Right atrium auricular region (tissue), 2 donors: ENCODE measurements around the gene SVIL. TPM values are rescaled to one million over a fixed set of nuclear protein-coding genes. Genes with fewer than 3 reads are reported as not detected.

Experiments
- DNase-seq: peaks from one replicate; pipeline ENCODE4 v3.0.0-alpha.2; 2019; ENCODE audit warnings: low spot score
- H3K27ac ChIP-seq, 2 donors: fragments of 200-600 bp; sonication (generic); 1 replicate in 1 of 2; 2 replicates in 1 of 2; pipeline ENCODE4 v1.5.1; 2016 to 2019
- H3K27me3 ChIP-seq, 2 donors: fragments of 200-600 bp; sonication (generic); one replicate each; pipeline versions ENCODE4 v1.5.1 to v1.6.0; 2017 to 2019
- H3K36me3 ChIP-seq: fragments of 200-600 bp; sonication (generic); one replicate; pipeline ENCODE4 v1.5.1; 2016
- H3K4me1 ChIP-seq, 2 donors: fragments of 200-600 bp; sonication (generic); one replicate each; pipeline versions ENCODE4 v1.5.1 to v1.6.0; 2017 to 2019
- H3K4me3 ChIP-seq, 2 donors: fragments of 200-600 bp; sonication (generic); 1 replicate in 1 of 2; 2 replicates in 1 of 2; pipeline ENCODE4 v1.5.1; 2017 to 2019; ENCODE audit warnings: mild to moderate bottlenecking in 1 of 2, moderate library complexity in 1 of 2
- H3K9me3 ChIP-seq, 2 donors: fragments of 200-600 bp; sonication (generic); one replicate each; pipeline ENCODE4 v1.5.1; 2019
- total RNA-seq, 2 donors: library from RNA; depleted of rRNA; stranded (reverse); fragments of >200 nt; gene quantifications; one replicate each; pipeline ENCODE4 v1.1.0, GENCODE V29; 2016
- TF ChIP-seq, protein P1 (sequence below), 2 donors: fragments of 200-600 bp; sonication (generic); IDR thresholded peaks; one replicate each; pipeline ENCODE4 v1.5.1; 2019; ENCODE audit warnings: antibody characterized with exemption in 2 of 2

The SVIL gene
- total RNA-seq, 2 donors from 2014 or later = 260 to 340 TPM

DNA sequence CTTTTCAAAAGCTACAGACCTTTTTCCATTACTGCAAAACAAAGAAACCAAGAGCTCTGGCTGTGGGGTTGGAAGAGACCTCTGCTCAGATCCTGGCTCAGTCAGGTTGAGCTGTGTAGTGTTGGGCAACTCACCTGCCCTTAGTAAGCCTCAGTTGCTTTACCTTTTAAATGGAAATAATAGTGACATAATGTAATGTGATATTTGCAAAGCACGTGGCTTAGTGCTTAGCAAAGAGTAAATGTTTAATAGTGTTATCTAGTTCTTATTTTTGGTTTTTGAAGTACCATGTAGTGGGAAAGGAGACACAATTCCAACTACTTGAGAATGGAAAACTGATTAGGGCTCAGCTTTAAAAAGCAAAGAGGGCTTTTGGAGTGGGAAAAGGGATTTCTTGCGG, 100.2 kb downstream of the SVIL start:
- DNase-seq = no peak
- TF ChIP-seq, protein P1, sequence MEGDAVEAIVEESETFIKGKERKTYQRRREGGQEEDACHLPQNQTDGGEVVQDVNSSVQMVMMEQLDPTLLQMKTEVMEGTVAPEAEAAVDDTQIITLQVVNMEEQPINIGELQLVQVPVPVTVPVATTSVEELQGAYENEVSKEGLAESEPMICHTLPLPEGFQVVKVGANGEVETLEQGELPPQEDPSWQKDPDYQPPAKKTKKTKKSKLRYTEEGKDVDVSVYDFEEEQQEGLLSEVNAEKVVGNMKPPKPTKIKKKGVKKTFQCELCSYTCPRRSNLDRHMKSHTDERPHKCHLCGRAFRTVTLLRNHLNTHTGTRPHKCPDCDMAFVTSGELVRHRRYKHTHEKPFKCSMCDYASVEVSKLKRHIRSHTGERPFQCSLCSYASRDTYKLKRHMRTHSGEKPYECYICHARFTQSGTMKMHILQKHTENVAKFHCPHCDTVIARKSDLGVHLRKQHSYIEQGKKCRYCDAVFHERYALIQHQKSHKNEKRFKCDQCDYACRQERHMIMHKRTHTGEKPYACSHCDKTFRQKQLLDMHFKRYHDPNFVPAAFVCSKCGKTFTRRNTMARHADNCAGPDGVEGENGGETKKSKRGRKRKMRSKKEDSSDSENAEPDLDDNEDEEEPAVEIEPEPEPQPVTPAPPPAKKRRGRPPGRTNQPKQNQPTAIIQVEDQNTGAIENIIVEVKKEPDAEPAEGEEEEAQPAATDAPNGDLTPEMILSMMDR (IDR thresholded peaks at IDR 0.05) = no peak
- Histone ChIP-seq H3K4me3 (no peak overlapping the region), H3K4me1 (peaks cover 0 to 53% of the 10 kb centered on the region in 2 donors), H3K27me3 (no peaks in the 10 kb centered on the region), H3K27ac (peak overlapping the region; percentile 84 to 89), H3K36me3 (peaks cover 42% of the 10 kb centered on the region), H3K9me3 (no peaks in the 10 kb centered on the region)

DNA sequence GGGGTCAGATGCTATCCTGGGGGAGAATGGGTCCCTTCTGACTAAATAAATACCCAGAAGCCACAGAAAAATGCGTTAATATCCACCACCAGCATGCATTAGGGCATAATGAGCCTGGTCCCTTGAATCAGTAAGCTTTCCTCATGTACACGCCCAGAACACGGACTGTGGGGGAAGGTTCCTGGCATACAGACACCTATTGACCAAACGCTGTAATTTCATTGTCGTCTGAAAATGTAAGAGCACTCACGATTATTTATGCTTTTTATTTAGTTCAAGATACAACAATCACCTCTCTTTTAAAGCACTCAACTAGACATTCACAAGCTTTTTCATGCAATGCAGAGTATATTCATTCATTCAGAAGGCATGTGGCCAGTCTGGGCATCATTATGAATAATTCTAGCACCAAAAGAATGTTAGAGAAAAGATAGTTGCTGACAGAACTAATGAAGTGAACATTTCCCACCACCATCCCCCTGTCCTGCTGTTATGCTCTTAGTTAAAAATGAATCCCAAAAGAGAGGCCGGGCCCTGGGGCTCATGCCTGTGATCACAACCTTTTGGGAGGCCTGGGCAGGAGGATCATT, 101.0 kb downstream of the SVIL start:
- TF ChIP-seq, protein P1 (IDR thresholded peaks at IDR 0.05) = no peak
- Histone ChIP-seq H3K9me3 (no peaks in the 10 kb centered on the region), H3K4me1 (peaks cover 0 to 47% of the 10 kb centered on the region in 2 donors), H3K4me3 (no peak overlapping the region), H3K36me3 (peaks cover 48% of the 10 kb centered on the region), H3K27ac (peak overlapping the region; percentile 84 to 89), H3K27me3 (no peaks in the 10 kb centered on the region)
- no peak for DNase-seq

DNA sequence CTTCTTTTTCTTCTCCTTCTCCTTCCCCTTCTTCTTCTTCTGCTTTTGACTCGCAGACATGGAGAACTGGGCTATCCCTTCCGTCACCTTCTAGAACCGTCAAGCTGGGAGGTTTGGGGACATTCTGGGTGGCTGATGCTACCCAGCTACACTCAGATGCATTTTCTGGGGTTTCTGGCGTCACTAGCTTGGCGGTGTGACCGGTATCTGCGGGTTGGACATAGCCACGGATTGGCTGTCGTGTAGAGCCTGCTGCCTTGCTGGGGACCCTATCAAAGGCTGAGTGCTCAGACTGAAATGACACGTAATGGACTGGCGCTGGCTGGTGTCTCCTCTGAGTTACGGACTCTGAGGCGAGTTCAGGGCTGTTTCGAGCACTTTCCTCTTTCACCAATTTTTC, 101.7 kb downstream of the SVIL start:
- Histone ChIP-seq H3K4me1 (peaks cover 0 to 42% of the 10 kb centered on the region in 2 donors), H3K27ac (peak overlapping the region; percentile 46 to 84)

DNA sequence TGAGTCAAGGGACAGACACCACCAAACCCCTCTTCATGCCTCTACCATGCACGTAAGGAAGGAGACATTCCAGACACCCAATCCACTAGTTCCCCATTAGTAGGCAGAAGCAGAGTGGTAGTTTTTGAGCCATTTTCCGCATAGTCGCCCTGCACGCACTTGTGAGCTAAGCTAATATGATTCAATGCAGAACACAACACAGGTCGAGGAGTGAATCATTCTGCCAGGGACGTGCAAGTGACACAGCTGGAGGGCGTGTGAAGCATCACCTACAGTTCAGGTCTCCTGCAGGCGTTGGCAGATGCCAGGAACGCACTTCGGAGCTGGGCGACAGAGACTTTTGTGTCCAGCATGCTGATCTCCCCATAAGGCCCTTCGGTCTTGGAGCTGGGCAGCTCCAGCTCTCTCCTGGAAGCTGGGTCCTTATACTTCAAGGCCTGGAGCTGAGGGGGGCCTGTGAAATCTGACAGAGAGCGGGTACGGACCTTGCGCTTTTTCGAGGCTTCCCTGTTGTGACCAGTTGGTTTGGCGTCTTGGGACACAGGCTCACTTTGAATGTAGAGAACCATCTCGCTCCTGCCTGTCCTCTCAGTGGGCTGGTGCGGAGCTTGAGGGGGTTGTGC, 102.4 kb downstream of the SVIL start:
- Histone ChIP-seq H3K4me1 (peaks cover 0 to 35% of the 10 kb centered on the region in 2 donors), H3K9me3 (no peaks in the 10 kb centered on the region), H3K36me3 (peaks cover 52% of the 10 kb centered on the region), H3K27me3 (no peaks in the 10 kb centered on the region), H3K27ac (peak overlapping the region; percentile 46 to 84), H3K4me3 (no peak overlapping the region)
- DNase-seq = no peak
- TF ChIP-seq, protein P1 (IDR thresholded peaks at IDR 0.05) = no peak

More for the DNA sequence above, 101.7 kb downstream of the SVIL start:
- Histone ChIP-seq H3K27me3 (no peaks in the 10 kb centered on the region), H3K9me3 (no peaks in the 10 kb centered on the region), H3K36me3 (peaks cover 48% of the 10 kb centered on the region), H3K4me3 (no peak overlapping the region)
- TF ChIP-seq, protein P1 (IDR thresholded peaks at IDR 0.05) = no peak
- DNase-seq = no peak

DNA sequence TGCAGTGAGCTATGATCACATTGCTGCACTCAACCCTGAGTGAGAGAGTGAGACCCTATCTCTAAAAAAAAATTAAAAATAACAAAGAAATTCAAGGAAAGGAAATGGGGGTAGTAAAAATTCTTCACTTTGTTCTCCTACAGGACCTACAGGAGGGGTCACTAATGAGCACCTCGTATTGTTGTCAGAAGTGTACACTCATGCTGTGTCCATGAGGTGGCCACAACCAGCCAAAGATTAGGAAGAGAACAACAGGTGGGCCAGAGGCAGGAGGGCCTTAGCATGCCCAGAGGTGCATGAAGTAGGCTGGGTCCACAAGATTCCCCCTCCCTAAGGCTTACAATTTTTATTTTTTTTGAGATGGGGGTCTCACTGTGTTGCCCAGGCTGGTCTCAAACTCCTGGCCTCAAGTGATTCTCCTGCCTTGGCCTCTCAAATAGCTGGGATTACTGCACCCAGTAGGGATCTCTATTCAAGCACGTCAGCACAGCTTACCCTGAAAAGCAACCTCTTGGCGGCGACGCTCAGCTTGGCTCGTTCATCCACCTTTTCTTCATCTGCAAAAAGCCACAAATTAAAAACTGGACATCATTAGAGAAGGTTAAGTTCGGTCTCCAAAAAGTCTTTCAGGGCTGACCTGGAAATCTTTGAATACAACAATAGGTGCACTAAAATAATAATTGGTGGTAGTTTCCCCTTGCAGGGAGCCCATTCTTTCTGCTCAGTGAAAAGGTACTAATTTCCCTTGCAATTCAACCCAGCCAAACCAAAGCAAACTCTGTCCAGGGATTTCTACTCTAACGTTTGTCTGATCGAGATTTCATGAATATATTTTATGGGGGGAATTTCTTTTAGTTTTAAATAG, 104.4 kb downstream of the SVIL start:
- no peaks in the 10 kb centered on the region for H3K9me3 ChIP-seq
- H3K27me3 ChIP-seq = no peaks in the 10 kb centered on the region
- H3K27ac ChIP-seq = peak overlapping the region; percentile 12 to 22
- no peak for DNase-seq
- H3K36me3 ChIP-seq = peaks cover 70% of the 10 kb centered on the region
- H3K4me1 ChIP-seq = peaks cover 0 to 18% of the 10 kb centered on the region in 2 donors
- TF ChIP-seq, protein P1 (IDR thresholded peaks at IDR 0.05) = no peak
- no peak overlapping the region for H3K4me3 ChIP-seq
